ENCODE measurements around the gene PLSCR5.

DNA sequence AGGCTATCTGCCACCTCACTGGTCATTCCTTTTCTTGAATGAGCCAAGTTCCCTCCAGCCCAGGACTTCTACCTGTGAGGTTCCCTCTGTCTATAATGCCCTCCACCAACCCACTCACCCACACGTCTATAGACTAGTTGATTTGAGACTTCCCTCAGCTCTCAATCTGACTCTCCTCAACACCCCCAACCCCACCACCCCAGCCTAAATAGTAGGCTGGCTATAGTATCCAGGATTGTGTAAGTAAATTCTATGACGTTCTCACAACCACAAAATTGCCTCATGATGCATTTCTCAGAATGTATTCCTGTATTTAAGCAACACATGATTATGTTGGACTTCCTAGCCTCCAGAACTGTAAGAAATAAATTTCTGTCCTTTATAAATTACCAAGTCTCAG, 63.0 kb downstream of the PLSCR5 start:
- TF ChIP-seq GATA3 (IDR thresholded peaks at IDR 0.05; ENCODE audit: low read depth, low read length) (no peak), GATA2 (IDR thresholded peaks at IDR 0.05; ENCODE audit: low read depth, low read length) (no peak)

Data from SH-SY5Y (cell line).